ENCODE measurements around the gene EFL1.

GRCh38 chr15:82098674-82099073, 163.9 kb downstream of the EFL1 start:
- no peak for TF ChIP-seq SMAD3 (CRISPR knock-in tag; IDR thresholded peaks at IDR 0.05; ENCODE audit: borderline replicate concordance)
- TF ChIP-seq, protein P1, sequence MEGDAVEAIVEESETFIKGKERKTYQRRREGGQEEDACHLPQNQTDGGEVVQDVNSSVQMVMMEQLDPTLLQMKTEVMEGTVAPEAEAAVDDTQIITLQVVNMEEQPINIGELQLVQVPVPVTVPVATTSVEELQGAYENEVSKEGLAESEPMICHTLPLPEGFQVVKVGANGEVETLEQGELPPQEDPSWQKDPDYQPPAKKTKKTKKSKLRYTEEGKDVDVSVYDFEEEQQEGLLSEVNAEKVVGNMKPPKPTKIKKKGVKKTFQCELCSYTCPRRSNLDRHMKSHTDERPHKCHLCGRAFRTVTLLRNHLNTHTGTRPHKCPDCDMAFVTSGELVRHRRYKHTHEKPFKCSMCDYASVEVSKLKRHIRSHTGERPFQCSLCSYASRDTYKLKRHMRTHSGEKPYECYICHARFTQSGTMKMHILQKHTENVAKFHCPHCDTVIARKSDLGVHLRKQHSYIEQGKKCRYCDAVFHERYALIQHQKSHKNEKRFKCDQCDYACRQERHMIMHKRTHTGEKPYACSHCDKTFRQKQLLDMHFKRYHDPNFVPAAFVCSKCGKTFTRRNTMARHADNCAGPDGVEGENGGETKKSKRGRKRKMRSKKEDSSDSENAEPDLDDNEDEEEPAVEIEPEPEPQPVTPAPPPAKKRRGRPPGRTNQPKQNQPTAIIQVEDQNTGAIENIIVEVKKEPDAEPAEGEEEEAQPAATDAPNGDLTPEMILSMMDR (IDR thresholded peaks at IDR 0.05): no peak
- TF ChIP-seq, protein P2, sequence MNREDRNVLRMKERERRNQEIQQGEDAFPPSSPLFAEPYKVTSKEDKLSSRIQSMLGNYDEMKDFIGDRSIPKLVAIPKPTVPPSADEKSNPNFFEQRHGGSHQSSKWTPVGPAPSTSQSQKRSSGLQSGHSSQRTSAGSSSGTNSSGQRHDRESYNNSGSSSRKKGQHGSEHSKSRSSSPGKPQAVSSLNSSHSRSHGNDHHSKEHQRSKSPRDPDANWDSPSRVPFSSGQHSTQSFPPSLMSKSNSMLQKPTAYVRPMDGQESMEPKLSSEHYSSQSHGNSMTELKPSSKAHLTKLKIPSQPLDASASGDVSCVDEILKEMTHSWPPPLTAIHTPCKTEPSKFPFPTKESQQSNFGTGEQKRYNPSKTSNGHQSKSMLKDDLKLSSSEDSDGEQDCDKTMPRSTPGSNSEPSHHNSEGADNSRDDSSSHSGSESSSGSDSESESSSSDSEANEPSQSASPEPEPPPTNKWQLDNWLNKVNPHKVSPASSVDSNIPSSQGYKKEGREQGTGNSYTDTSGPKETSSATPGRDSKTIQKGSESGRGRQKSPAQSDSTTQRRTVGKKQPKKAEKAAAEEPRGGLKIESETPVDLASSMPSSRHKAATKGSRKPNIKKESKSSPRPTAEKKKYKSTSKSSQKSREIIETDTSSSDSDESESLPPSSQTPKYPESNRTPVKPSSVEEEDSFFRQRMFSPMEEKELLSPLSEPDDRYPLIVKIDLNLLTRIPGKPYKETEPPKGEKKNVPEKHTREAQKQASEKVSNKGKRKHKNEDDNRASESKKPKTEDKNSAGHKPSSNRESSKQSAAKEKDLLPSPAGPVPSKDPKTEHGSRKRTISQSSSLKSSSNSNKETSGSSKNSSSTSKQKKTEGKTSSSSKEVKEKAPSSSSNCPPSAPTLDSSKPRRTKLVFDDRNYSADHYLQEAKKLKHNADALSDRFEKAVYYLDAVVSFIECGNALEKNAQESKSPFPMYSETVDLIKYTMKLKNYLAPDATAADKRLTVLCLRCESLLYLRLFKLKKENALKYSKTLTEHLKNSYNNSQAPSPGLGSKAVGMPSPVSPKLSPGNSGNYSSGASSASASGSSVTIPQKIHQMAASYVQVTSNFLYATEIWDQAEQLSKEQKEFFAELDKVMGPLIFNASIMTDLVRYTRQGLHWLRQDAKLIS (CRISPR knock-in tag; IDR thresholded peaks at IDR 0.05; ENCODE audit: borderline replicate concordance): no peak
- TF ChIP-seq FOXP4 (CRISPR knock-in tag; IDR thresholded peaks at IDR 0.05): no peak
- no peak for TF ChIP-seq ETV6 (CRISPR knock-in tag; IDR thresholded peaks at IDR 0.05)
- no peak for TF ChIP-seq NFYB (CRISPR knock-in tag; conservative IDR thresholded peaks at IDR 0.05; ENCODE audit: low read depth)
- no peak for TF ChIP-seq CREM (CRISPR knock-in tag; IDR thresholded peaks at IDR 0.05)
- TF ChIP-seq PRDM15 (CRISPR knock-in tag; IDR thresholded peaks at IDR 0.05): no peak
- TF ChIP-seq MAX (CRISPR knock-in tag; IDR thresholded peaks at IDR 0.05): no peak
- TF ChIP-seq E2F1 (CRISPR knock-in tag; IDR thresholded peaks at IDR 0.05): no peak
- no peak for TF ChIP-seq FOXJ3 (CRISPR knock-in tag; IDR thresholded peaks at IDR 0.05; ENCODE audit: borderline replicate concordance)
- no peak for TF ChIP-seq TP53 (CRISPR knock-in tag; IDR thresholded peaks at IDR 0.05)

Measured in WTC11 (cell line).